B cell (primary cell): ENCODE data around the gene RSPH6A. TPM values are rescaled to one million over a fixed set of nuclear protein-coding genes. Genes with fewer than 3 reads are reported as not detected.

Experiments
- ATAC-seq: fragments of 200-7000 bp; cut with Tn5 transposase; one replicate; pipeline ENCODE4 v1.10.0; 2021; ENCODE audit warnings: low read depth, mild to moderate bottlenecking, moderate number of reproducible peaks, moderate library complexity
- CTCF ChIA-PET: fragments of 350-600 bp; sonication (Branson Sonifier 250); formaldehyde crosslinking; loops from one replicate; lab custom pipeline; 2021; ENCODE audit warnings: antibody characterized with exemption, inconsistent platforms; lab: Charles Lee
- POLR2A ChIA-PET: fragments of 350-600 bp; sonication (Branson Sonifier 250); formaldehyde crosslinking; loops from one replicate; lab custom pipeline; 2021; ENCODE audit warnings: antibody characterized with exemption; lab: Charles Lee
- DNase-seq: peaks from one replicate; pipeline ENCODE4 v3.0.0; 2013
- H2AFZ ChIP-seq: 2 replicates; pipeline ENCODE4 v1.6.1; 2012; ENCODE audit warnings: mild to moderate bottlenecking, low read depth, low read length; ENCODE audit not compliant: insufficient read depth, poor library complexity, severe bottlenecking
- H3K27ac ChIP-seq, 2 donors: 1 replicate in 1 of 2; 2 replicates in 1 of 2; pipeline ENCODE4 v1.5.1; 2012 to 2013; ENCODE audit warnings: low read length in 2 of 2, mild to moderate bottlenecking in 2 of 2, moderate library complexity in 1 of 2
- H3K27me3 ChIP-seq, 4 experiments: fragments of 200-600 bp in 1 of 4; sonication (generic) in 1 of 4; replicated peaks in 1 of 4; 1 replicate in 2 of 4; 2 replicates in 2 of 4; pipeline versions ENCODE4 v1.6.1 to v1.7.0; 2013 to 2016; ENCODE audit warnings: low read length in 3 of 4, mild to moderate bottlenecking in 2 of 4, mixed read lengths in 1 of 4, moderate library complexity in 1 of 4; ENCODE audit not compliant: insufficient read depth in 4 of 4, control insufficient read depth in 3 of 4; ENCODE audit errors: control extremely low read depth in 1 of 4
- H3K36me3 ChIP-seq, 2 experiments: replicated peaks in 1 of 2; 1 replicate in 1 of 2; 2 replicates in 1 of 2; pipeline versions ENCODE4 v1.6.1 to v1.7.1; 2013; ENCODE audit warnings: low read length in 1 of 2; ENCODE audit not compliant: insufficient read depth in 2 of 2, control insufficient read depth in 1 of 2; ENCODE audit errors: control extremely low read depth in 1 of 2, extremely low read depth in 1 of 2
- H3K4me1 ChIP-seq, 2 donors: fragments of 200-600 bp in 1 of 2; sonication (generic) in 1 of 2; 1 replicate in 1 of 2; 2 replicates in 1 of 2; pipeline versions ENCODE4 v1.5.1 to v1.6.1; 2013 to 2017; ENCODE audit warnings: low read length in 2 of 2; ENCODE audit not compliant: control insufficient read depth in 2 of 2, insufficient read depth in 2 of 2
- H3K4me2 ChIP-seq: replicated peaks from 2 replicates; pipeline ENCODE3; 2012; ENCODE audit warnings: mild to moderate bottlenecking, low read depth, low read length; ENCODE audit not compliant: poor library complexity, severe bottlenecking
- H3K4me3 ChIP-seq, 5 experiments: fragments of 200-600 bp in 1 of 5; sonication (generic) in 1 of 5; 1 replicate in 3 of 5; 2 replicates in 2 of 5; pipeline versions ENCODE4 v1.5.1 to v1.7.0; 2011 to 2016; ENCODE audit warnings: low read length in 4 of 5, mild to moderate bottlenecking in 4 of 5, low read depth in 2 of 5, control low read depth in 1 of 5, moderate library complexity in 1 of 5; ENCODE audit not compliant: insufficient read depth in 1 of 5; ENCODE audit errors: control extremely low read depth in 1 of 5, extremely low read depth in 1 of 5
- H3K79me2 ChIP-seq: fragments of 200-600 bp; sonication (generic); one replicate; pipeline ENCODE4 v1.6.0; 2016; ENCODE audit warnings: low read length; ENCODE audit not compliant: control insufficient read depth, insufficient read depth
- H3K9ac ChIP-seq: fragments of 200-600 bp; sonication (generic); 2 replicates; pipeline ENCODE4 v1.6.1; 2017; ENCODE audit warnings: mild to moderate bottlenecking, low read length, moderate library complexity
- H3K9me3 ChIP-seq, 3 donors: one replicate each; pipeline versions ENCODE4 v1.6.1 to v1.7.1; 2013; ENCODE audit warnings: low read length in 2 of 3; ENCODE audit not compliant: control insufficient read depth in 2 of 3, insufficient read depth in 1 of 3; ENCODE audit errors: control extremely low read depth in 1 of 3
- H4K20me1 ChIP-seq: 2 replicates; pipeline ENCODE4 v1.6.0; 2012; ENCODE audit warnings: mild to moderate bottlenecking, low read length; ENCODE audit not compliant: insufficient read depth, control insufficient read depth, poor library complexity, severe bottlenecking
- H3K27ac Mint-ChIP-seq: one replicate; pipeline ENCODE4 v1.8.0; 2021; ENCODE audit warnings: mixed read lengths
- H3K27me3 Mint-ChIP-seq: one replicate; pipeline ENCODE4 v1.8.0; 2021; ENCODE audit warnings: mixed read lengths
- H3K4me1 Mint-ChIP-seq: one replicate; pipeline ENCODE4 v1.8.0; 2021; ENCODE audit warnings: mixed read lengths
- H3K4me3 Mint-ChIP-seq: one replicate; pipeline ENCODE4 v1.8.0; 2021; ENCODE audit warnings: mixed read lengths
- H3K9me3 Mint-ChIP-seq: one replicate; pipeline ENCODE4 v1.8.0; 2022; ENCODE audit warnings: mixed read lengths; ENCODE audit not compliant: insufficient read depth
- EZH2 ChIP-seq: IDR thresholded peaks from 2 replicates; pipeline ENCODE4 v1.6.1; 2012; ENCODE audit warnings: borderline replicate concordance, low read depth, mild to moderate bottlenecking, moderate library complexity, low read length; ENCODE audit not compliant: insufficient read depth, poor library complexity, severe bottlenecking
- WGBS: methylation state at CpG from one replicate; pipeline ENCODE4 v1.1.5; 2013; ENCODE audit warnings: missing lambda C conversion rate; ENCODE audit not compliant: insufficient coverage; 5-methylcytosine and 5-hydroxymethylcytosine counted together
- intact Hi-C: fragments of 100-400 bp; cut with micrococcal nuclease; formaldehyde crosslinking; loops from one replicate; pipeline ENCODE4 v1.10.0; 2022
- polyA plus RNA-seq: library from polyadenylated mRNA; depleted of rRNA; stranded (reverse); fragments of >200 nt; gene quantifications from 2 replicates; pipeline ENCODE4 v1.2.3, GENCODE V29; 2012
- total RNA-seq, 2 donors: library from RNA; stranded (reverse); fragments of 120-200 nt in 1 of 2; gene quantifications; 1 replicate in 1 of 2; 2 replicates in 1 of 2; pipeline versions ENCODE4 v1.2.3 to v1.2.4, GENCODE V29; 2013 to 2022
- TF ChIP-seq, protein P1 (sequence below): fragments of 200-600 bp; IDR thresholded peaks from one replicate; pipeline ENCODE4 v1.8.0; 2022; ENCODE audit warnings: antibody characterized with exemption, mild to moderate bottlenecking

RSPH6A gene
- total and polyA plus RNA-seq, 2 donors (not counting 1 experiment from before 2014, with no cell fraction given) = 0.03 to 0.62 TPM

DNA sequence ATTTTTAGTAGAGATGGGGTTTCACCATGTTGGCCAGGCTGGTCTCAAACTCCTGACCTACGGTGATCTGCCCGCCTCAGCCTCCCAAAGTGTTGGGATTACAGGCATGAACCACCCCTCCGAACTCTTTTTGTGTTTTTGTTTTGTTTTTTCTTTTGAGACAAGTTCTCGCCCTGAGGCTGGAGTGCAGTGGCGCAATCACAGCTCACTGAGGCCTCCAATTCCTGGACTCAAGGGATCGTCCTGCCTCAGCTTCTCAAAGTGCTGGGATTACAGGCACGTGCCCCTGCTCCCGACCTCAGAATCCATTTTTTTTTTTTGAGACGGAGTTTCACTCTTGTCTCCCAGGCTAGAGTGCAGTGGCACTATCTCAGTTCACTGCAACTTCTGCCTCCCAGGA is 57.4 kb downstream of the RSPH6A start:
- intact Hi-C loops = no loop called here
- CTCF ChIA-PET = no interaction called here
- no peaks in the 10 kb centered on the region for H4K20me1 ChIP-seq
- H3K9me3 Mint-ChIP-seq = no peaks in the 10 kb centered on the region
- H3K4me1 Mint-ChIP-seq = no peaks in the 10 kb centered on the region
- DNase-seq (no peak), ATAC-seq (no peak)
- no peak overlapping the region for H3K4me3 Mint-ChIP-seq
- no peaks in the 10 kb centered on the region for H3K36me3 ChIP-seq
- peaks cover 0 to 5% (median 0%) of the 10 kb centered on the region in 4 experiments for H3K27me3 ChIP-seq
- peaks cover 9% of the 10 kb centered on the region for H3K27me3 Mint-ChIP-seq
- H3K9ac ChIP-seq = no peak overlapping the region
- H3K4me2 ChIP-seq = no peak overlapping the region
- H3K9me3 ChIP-seq = no peaks in the 10 kb centered on the region
- no peak overlapping the region for H3K27ac ChIP-seq
- TF ChIP-seq EZH2 = no peak
- TF ChIP-seq, protein P1, sequence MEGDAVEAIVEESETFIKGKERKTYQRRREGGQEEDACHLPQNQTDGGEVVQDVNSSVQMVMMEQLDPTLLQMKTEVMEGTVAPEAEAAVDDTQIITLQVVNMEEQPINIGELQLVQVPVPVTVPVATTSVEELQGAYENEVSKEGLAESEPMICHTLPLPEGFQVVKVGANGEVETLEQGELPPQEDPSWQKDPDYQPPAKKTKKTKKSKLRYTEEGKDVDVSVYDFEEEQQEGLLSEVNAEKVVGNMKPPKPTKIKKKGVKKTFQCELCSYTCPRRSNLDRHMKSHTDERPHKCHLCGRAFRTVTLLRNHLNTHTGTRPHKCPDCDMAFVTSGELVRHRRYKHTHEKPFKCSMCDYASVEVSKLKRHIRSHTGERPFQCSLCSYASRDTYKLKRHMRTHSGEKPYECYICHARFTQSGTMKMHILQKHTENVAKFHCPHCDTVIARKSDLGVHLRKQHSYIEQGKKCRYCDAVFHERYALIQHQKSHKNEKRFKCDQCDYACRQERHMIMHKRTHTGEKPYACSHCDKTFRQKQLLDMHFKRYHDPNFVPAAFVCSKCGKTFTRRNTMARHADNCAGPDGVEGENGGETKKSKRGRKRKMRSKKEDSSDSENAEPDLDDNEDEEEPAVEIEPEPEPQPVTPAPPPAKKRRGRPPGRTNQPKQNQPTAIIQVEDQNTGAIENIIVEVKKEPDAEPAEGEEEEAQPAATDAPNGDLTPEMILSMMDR = no peak
- no peaks in the 10 kb centered on the region for H3K79me2 ChIP-seq
- no peak overlapping the region for H3K27ac Mint-ChIP-seq
- POLR2A ChIA-PET = no interaction called here
- no peaks in the 10 kb centered on the region for H3K4me1 ChIP-seq
- WGBS = 88% methylated on average over 6 of the region's 9 CpGs
- H3K4me3 ChIP-seq = no peak overlapping the region
- H2AFZ ChIP-seq = no peak overlapping the region

DNA sequence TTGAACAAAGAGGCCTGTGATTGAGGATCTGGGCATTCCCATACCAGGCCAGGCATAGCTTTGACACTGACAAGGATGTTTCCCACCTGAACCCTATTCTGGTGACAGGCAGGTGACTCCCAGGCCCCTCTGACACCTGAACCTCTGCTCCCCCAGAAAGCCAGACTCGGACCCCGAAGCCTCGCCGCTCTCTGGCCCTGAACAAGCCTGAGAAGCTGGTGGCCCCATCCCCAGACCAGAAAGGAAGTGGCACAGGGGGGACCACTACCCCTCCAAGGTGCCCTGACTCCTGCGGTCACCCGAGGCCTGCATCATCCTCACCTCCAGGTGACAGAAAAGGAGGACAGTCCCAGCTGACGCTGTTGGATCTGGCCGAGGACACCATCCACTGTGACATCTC is 60.8 kb downstream of the RSPH6A start:
- Histone ChIP-seq H3K9ac (no peak overlapping the region), H2AFZ (no peak overlapping the region), H3K27me3 (peaks cover 0 to 2% (median 0%) of the 10 kb centered on the region in 4 experiments), H3K36me3 (no peaks in the 10 kb centered on the region), H4K20me1 (no peaks in the 10 kb centered on the region), H3K4me3 (no peak overlapping the region), H3K79me2 (no peaks in the 10 kb centered on the region), H3K27ac (no peak overlapping the region), H3K4me1 (no peaks in the 10 kb centered on the region), H3K4me2 (no peak overlapping the region), H3K9me3 (no peaks in the 10 kb centered on the region)
- Mint-ChIP-seq H3K4me3 (no peak overlapping the region), H3K4me1 (no peaks in the 10 kb centered on the region), H3K27me3 (peaks cover 7% of the 10 kb centered on the region), H3K27ac (no peak overlapping the region), H3K9me3 (no peaks in the 10 kb centered on the region)
- intact Hi-C loops = no loop called here
- CTCF ChIA-PET = no interaction called here
- WGBS = 94% methylated on average over 8 of the region's 8 CpGs
- ATAC-seq = no peak
- TF ChIP-seq EZH2 = no peak
- TF ChIP-seq, protein P1 = no peak
- POLR2A ChIA-PET = no interaction called here
- DNase-seq = no peak
